Measurements from ENCODE around the gene NUDT19.

The NUDT19 gene

GRCh38 chr19:32691291-32691951 lies at the start of gene NUDT19:
TSS of gene NUDT19 (plus strand) at chr19:32691821. CDS start at chr19:32691961, 140 bp downstream.
- TF ChIP-seq, protein P1, sequence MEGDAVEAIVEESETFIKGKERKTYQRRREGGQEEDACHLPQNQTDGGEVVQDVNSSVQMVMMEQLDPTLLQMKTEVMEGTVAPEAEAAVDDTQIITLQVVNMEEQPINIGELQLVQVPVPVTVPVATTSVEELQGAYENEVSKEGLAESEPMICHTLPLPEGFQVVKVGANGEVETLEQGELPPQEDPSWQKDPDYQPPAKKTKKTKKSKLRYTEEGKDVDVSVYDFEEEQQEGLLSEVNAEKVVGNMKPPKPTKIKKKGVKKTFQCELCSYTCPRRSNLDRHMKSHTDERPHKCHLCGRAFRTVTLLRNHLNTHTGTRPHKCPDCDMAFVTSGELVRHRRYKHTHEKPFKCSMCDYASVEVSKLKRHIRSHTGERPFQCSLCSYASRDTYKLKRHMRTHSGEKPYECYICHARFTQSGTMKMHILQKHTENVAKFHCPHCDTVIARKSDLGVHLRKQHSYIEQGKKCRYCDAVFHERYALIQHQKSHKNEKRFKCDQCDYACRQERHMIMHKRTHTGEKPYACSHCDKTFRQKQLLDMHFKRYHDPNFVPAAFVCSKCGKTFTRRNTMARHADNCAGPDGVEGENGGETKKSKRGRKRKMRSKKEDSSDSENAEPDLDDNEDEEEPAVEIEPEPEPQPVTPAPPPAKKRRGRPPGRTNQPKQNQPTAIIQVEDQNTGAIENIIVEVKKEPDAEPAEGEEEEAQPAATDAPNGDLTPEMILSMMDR (IDR thresholded peaks at IDR 0.05) = no peak

DNA sequence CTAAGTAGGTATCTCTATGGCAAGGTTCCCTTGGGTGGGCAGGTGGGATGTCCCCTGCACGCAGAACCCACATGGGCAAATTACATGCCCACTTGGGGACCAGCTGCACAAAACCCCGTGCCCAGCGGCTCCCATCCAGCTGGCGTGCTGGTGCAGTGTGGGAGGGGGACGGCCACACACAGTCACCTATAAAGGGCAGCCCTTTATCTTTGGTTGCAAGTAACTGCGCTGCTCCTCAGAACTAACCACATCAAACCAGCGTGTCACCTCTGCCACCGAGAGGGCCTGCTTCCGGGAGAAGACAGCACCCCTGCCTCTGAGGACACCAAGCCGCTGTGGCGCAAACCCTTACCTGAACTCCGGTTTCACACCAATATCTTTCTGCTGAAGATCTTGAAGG lies 48.9 kb upstream of the NUDT19 start:
- TF ChIP-seq, protein P1 (IDR thresholded peaks at IDR 0.05) = no peak

DNA sequence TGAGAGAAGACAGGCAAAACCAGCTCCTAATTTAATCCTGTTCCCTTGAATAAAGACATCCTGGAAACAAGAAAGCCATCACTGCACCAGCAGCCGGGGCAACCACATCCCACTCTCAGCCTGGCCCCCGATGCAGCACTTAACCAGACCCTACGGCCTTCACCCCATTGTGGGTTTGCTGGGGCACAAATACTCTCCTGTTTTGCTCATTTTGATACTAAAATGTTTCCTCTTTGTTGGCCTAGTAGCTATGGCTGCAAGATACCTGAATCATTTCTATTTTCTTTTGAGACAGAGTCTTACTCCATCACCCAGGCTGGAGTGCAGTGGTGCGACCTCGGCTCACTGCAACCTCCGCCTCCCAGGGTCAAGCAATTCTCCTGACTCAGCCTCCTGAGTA lies 45.1 kb upstream of the NUDT19 start:
- TF ChIP-seq, protein P1 (IDR thresholded peaks at IDR 0.05) = no peak

GRCh38 chr19:32647361-32647760 lies 44.3 kb upstream of the NUDT19 start:
- TF ChIP-seq, protein P1 (IDR thresholded peaks at IDR 0.05) = no peak

- TF ChIP-seq, protein P1 (IDR thresholded peaks at IDR 0.05) = no peak
Measured at GRCh38 chr19:32649751-32650150, 41.9 kb upstream of the NUDT19 start.

GRCh38 chr19:32650671-32651070 lies 41.0 kb upstream of the NUDT19 start:
- TF ChIP-seq, protein P1 (IDR thresholded peaks at IDR 0.05) = no peak

GRCh38 chr19:32651729-32652140 lies 39.9 kb upstream of the NUDT19 start:
- TF ChIP-seq, protein P1 (IDR thresholded peaks at IDR 0.05) = no peak
